Cortex of kidney (tissue), 1 donor: ENCODE measurements around the gene TRIM45.
"Not testable (repeated sequence)": the region's sequence is repeated elsewhere in the genome, so short reads cannot be mapped to it uniquely, and the experiment has no call there.

Experiments
- DNase-seq: peaks from one replicate; lab custom pipeline; 2025; lab: John Stamatoyannopoulos, UW

The TRIM45 gene

GRCh38 chr1:117130526-117130925, 9.0 kb upstream of the TRIM45 start:
- no peak for DNase-seq

- DNase-seq, result no peak
These were observed 7.0 kb upstream of the TRIM45 start for GRCh38 chr1:117128323-117129079.

GRCh38 chr1:117127795-117128194, 6.2 kb upstream of the TRIM45 start:
- no peak for DNase-seq

- no peak for DNase-seq
These were observed 3.1 kb upstream of the TRIM45 start for GRCh38 chr1:117124661-117125060.

GRCh38 chr1:117123274-117123673, 1.7 kb upstream of the TRIM45 start:
- DNase-seq, result no peak

GRCh38 chr1:117122330-117123025, 929 bp upstream of the TRIM45 start:
- no peak for DNase-seq

- DNase-seq, result no peak
These were observed 568 bp downstream of the TRIM45 start for GRCh38 chr1:117120774-117121588.

- DNase-seq, result not testable (repeated sequence)
These were observed 2.4 kb downstream of the TRIM45 start for GRCh38 chr1:117119144-117119543.

- no peak for DNase-seq
These were observed 3.4 kb downstream of the TRIM45 start for GRCh38 chr1:117118137-117118536.

GRCh38 chr1:117117697-117118096, 3.9 kb downstream of the TRIM45 start:
- no peak for DNase-seq

GRCh38 chr1:117116784-117117130, 4.8 kb downstream of the TRIM45 start:
- DNase-seq, result no peak

GRCh38 chr1:117116090-117116783, 5.3 kb downstream of the TRIM45 start:
- DNase-seq, result no peak

- DNase-seq, result no peak
These were observed 6.7 kb downstream of the TRIM45 start for GRCh38 chr1:117114877-117115276.

- DNase-seq, result no peak
These were observed 8.3 kb downstream of the TRIM45 start for GRCh38 chr1:117113199-117113598.

GRCh38 chr1:117112047-117112717, 9.4 kb downstream of the TRIM45 start:
- no peak for DNase-seq

- DNase-seq, result no peak
These were observed 10.8 kb downstream of the TRIM45 start for GRCh38 chr1:117110774-117111173.

GRCh38 chr1:117107364-117107763, 14.2 kb downstream of the TRIM45 start:
- DNase-seq, result no peak

GRCh38 chr1:117106478-117106877, 15.1 kb downstream of the TRIM45 start:
- DNase-seq, result no peak

GRCh38 chr1:117105722-117106121, 15.8 kb downstream of the TRIM45 start:
- DNase-seq, result no peak

- DNase-seq, result no peak
These were observed 16.6 kb downstream of the TRIM45 start for GRCh38 chr1:117104986-117105385.

- DNase-seq, result not testable (repeated sequence)
These were observed 19.7 kb downstream of the TRIM45 start for GRCh38 chr1:117101858-117102257.

GRCh38 chr1:117101334-117101733, 20.2 kb downstream of the TRIM45 start:
- DNase-seq, result no peak
